ENCODE data around the gene RFT1.

Gene RFT1

GRCh38 chr3:53140847-53141845 lies 10.9 kb upstream of the RFT1 start:
- in situ Hi-C loops (cut with HindIII; ENCODE audit: low pct_unique_long_range_greater_than_20kb, low sequenced_read_pairs) = no loop called here
- DNase-seq (ENCODE audit: low read depth in 1 of 2, low spot score in 1 of 2) = no peak
- no peak for TF ChIP-seq JUND (IDR thresholded peaks at IDR 0.05; ENCODE audit: low read depth)

GRCh38 chr3:53139906-53140846 lies 9.9 kb upstream of the RFT1 start:
- in situ Hi-C loops (cut with HindIII; ENCODE audit: low pct_unique_long_range_greater_than_20kb, low sequenced_read_pairs) = no loop called here
- TF ChIP-seq JUND (IDR thresholded peaks at IDR 0.05; ENCODE audit: low read depth) = no peak
- DNase-seq (ENCODE audit: low read depth in 1 of 2, low spot score in 1 of 2) = no peak

GRCh38 chr3:53137835-53138446 lies 7.7 kb upstream of the RFT1 start:
- no peak for TF ChIP-seq JUND (IDR thresholded peaks at IDR 0.05; ENCODE audit: low read depth)
- no peak for DNase-seq (ENCODE audit: low read depth in 1 of 2, low spot score in 1 of 2)
- in situ Hi-C loops (cut with HindIII; ENCODE audit: low pct_unique_long_range_greater_than_20kb, low sequenced_read_pairs) = no loop called here

GRCh38 chr3:53137221-53137620 lies 7.0 kb upstream of the RFT1 start:
- TF ChIP-seq JUND (IDR thresholded peaks at IDR 0.05; ENCODE audit: low read depth) = no peak
- in situ Hi-C loops (cut with HindIII; ENCODE audit: low pct_unique_long_range_greater_than_20kb, low sequenced_read_pairs) = no loop called here
- DNase-seq (ENCODE audit: low read depth in 1 of 2, low spot score in 1 of 2) = no peak

- peak; percentile 51 to 81 for DNase-seq (ENCODE audit: low read depth in 1 of 2, low spot score in 1 of 2)
- in situ Hi-C loops (cut with HindIII; ENCODE audit: low pct_unique_long_range_greater_than_20kb, low sequenced_read_pairs) = no loop called here
- TF ChIP-seq JUND (IDR thresholded peaks at IDR 0.05; ENCODE audit: low read depth) = no peak
Measured at GRCh38 chr3:53134631-53135232, 4.5 kb upstream of the RFT1 start.

GRCh38 chr3:53132347-53132746 lies 2.1 kb upstream of the RFT1 start:
- no peak for DNase-seq (ENCODE audit: low read depth in 1 of 2, low spot score in 1 of 2)
- in situ Hi-C loops (cut with HindIII; ENCODE audit: low pct_unique_long_range_greater_than_20kb, low sequenced_read_pairs) = no loop called here
- no peak for TF ChIP-seq JUND (IDR thresholded peaks at IDR 0.05; ENCODE audit: low read depth)

GRCh38 chr3:53131096-53131495 lies 861 bp upstream of the RFT1 start:
- no peak for TF ChIP-seq JUND (IDR thresholded peaks at IDR 0.05; ENCODE audit: low read depth)
- DNase-seq (ENCODE audit: low read depth in 1 of 2, low spot score in 1 of 2) = no peak
- in situ Hi-C loops (cut with HindIII; ENCODE audit: low pct_unique_long_range_greater_than_20kb, low sequenced_read_pairs) = no loop called here

GRCh38 chr3:53129344-53129743 lies 891 bp downstream of the RFT1 start:
- in situ Hi-C loops (cut with HindIII; ENCODE audit: low pct_unique_long_range_greater_than_20kb, low sequenced_read_pairs) = no loop called here
- no peak for DNase-seq (ENCODE audit: low read depth in 1 of 2, low spot score in 1 of 2)
- no peak for TF ChIP-seq JUND (IDR thresholded peaks at IDR 0.05; ENCODE audit: low read depth)

- in situ Hi-C loops (cut with HindIII; ENCODE audit: low pct_unique_long_range_greater_than_20kb, low sequenced_read_pairs) = no loop called here
- no peak for DNase-seq (ENCODE audit: low read depth in 1 of 2, low spot score in 1 of 2)
- no peak for TF ChIP-seq JUND (IDR thresholded peaks at IDR 0.05; ENCODE audit: low read depth)
Measured at GRCh38 chr3:53126601-53127000, 3.6 kb downstream of the RFT1 start.

GRCh38 chr3:53123953-53124352 lies 6.3 kb downstream of the RFT1 start:
- no peak for DNase-seq (ENCODE audit: low read depth in 1 of 2, low spot score in 1 of 2)
- in situ Hi-C loops (cut with HindIII; ENCODE audit: low pct_unique_long_range_greater_than_20kb, low sequenced_read_pairs) = no loop called here
- no peak for TF ChIP-seq JUND (IDR thresholded peaks at IDR 0.05; ENCODE audit: low read depth)

GRCh38 chr3:53123510-53123909 lies 6.7 kb downstream of the RFT1 start:
- DNase-seq (ENCODE audit: low read depth in 1 of 2, low spot score in 1 of 2) = no peak
- in situ Hi-C loops (cut with HindIII; ENCODE audit: low pct_unique_long_range_greater_than_20kb, low sequenced_read_pairs) = no loop called here
- no peak for TF ChIP-seq JUND (IDR thresholded peaks at IDR 0.05; ENCODE audit: low read depth)

GRCh38 chr3:53122933-53123305 lies 7.3 kb downstream of the RFT1 start:
- in situ Hi-C loops (cut with HindIII; ENCODE audit: low pct_unique_long_range_greater_than_20kb, low sequenced_read_pairs) = no loop called here
- no peak for TF ChIP-seq JUND (IDR thresholded peaks at IDR 0.05; ENCODE audit: low read depth)
- DNase-seq (ENCODE audit: low read depth in 1 of 2, low spot score in 1 of 2) = no peak
